Measurements from ENCODE around the gene WDR90.

Gene WDR90

GRCh38 chr16:606656-607307 lies 42.4 kb upstream of the WDR90 start:
- Histone ChIP-seq H3K36me3 (ENCODE audit: insufficient read depth, low read length) (no peaks in the 10 kb centered on the region), H3K9ac (ENCODE audit: low read depth, low read length, poor library complexity, severe bottlenecking) (no peak overlapping the region), H3K4me1 (ENCODE audit: insufficient read depth, low read length, poor library complexity, severe bottlenecking) (no peaks in the 10 kb centered on the region), H3F3A (ENCODE audit: low read depth) (no peaks in the 10 kb centered on the region), H3K79me2 (ENCODE audit: insufficient read depth, low read length) (0 out of 2 replicates have a peak, but pooled peaks cover 2% of the 10 kb centered on the region), H4K20me1 (ENCODE audit: insufficient read depth, low read length, poor library complexity, severe bottlenecking) (no peaks in the 10 kb centered on the region), H3K9me3 (ENCODE audit: insufficient read depth, low read depth, low read length) (no peaks in the 10 kb centered on the region), H3K9me2 (replicated peaks; ENCODE audit: low read depth, low read length) (no peaks in the 10 kb centered on the region), H3K4me3 (ENCODE audit: low read length, poor library complexity, severe bottlenecking) (no peak overlapping the region), H3K27me3 (ENCODE audit: insufficient read depth, low read length, poor library complexity, severe bottlenecking) (no peaks in the 10 kb centered on the region), H3K4me2 (ENCODE audit: low read depth, low read length, poor library complexity, severe bottlenecking) (no peak overlapping the region), H2AFZ (ENCODE audit: low read length) (no peak overlapping the region)
- TF ChIP-seq EZH2phosphoT487 (IDR thresholded peaks at IDR 0.05; ENCODE audit: borderline replicate concordance): no peak
- TF ChIP-seq, protein P1, sequence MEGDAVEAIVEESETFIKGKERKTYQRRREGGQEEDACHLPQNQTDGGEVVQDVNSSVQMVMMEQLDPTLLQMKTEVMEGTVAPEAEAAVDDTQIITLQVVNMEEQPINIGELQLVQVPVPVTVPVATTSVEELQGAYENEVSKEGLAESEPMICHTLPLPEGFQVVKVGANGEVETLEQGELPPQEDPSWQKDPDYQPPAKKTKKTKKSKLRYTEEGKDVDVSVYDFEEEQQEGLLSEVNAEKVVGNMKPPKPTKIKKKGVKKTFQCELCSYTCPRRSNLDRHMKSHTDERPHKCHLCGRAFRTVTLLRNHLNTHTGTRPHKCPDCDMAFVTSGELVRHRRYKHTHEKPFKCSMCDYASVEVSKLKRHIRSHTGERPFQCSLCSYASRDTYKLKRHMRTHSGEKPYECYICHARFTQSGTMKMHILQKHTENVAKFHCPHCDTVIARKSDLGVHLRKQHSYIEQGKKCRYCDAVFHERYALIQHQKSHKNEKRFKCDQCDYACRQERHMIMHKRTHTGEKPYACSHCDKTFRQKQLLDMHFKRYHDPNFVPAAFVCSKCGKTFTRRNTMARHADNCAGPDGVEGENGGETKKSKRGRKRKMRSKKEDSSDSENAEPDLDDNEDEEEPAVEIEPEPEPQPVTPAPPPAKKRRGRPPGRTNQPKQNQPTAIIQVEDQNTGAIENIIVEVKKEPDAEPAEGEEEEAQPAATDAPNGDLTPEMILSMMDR (conservative IDR thresholded peaks at IDR 0.05; ENCODE audit: low read length): no peak

DNA sequence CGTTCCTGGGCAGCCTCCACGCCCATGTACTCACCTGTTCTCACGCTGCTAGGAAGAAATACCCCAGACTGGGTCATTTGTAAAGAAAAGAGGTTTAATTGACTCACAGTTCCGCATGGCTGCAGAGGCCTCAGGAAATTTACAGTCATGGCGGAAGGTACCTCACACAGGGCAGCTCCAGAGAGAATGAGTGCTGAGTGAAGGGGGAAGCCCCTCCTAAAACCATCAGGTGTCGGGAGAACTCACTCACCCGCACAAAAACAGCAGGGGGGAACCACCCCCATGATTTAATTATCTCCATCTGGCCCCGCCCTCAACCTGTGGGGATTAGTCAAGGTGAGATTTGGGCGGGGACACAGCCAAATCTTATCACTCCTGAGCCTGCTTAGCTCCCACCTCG lies 41.1 kb upstream of the WDR90 start:
- no peaks in the 10 kb centered on the region for H3K36me3 ChIP-seq (ENCODE audit: insufficient read depth, low read length)
- H3K4me3 ChIP-seq (ENCODE audit: low read length, poor library complexity, severe bottlenecking): no peak overlapping the region
- H4K20me1 ChIP-seq (ENCODE audit: insufficient read depth, low read length, poor library complexity, severe bottlenecking): no peaks in the 10 kb centered on the region
- H3K27me3 ChIP-seq (ENCODE audit: insufficient read depth, low read length, poor library complexity, severe bottlenecking): no peaks in the 10 kb centered on the region
- no peak overlapping the region for H3K4me2 ChIP-seq (ENCODE audit: low read depth, low read length, poor library complexity, severe bottlenecking)
- H3K9me3 ChIP-seq (ENCODE audit: insufficient read depth, low read depth, low read length): no peaks in the 10 kb centered on the region
- H3K9me2 ChIP-seq (replicated peaks; ENCODE audit: low read depth, low read length): no peaks in the 10 kb centered on the region
- H3K9ac ChIP-seq (ENCODE audit: low read depth, low read length, poor library complexity, severe bottlenecking): no peak overlapping the region
- H3K4me1 ChIP-seq (ENCODE audit: insufficient read depth, low read length, poor library complexity, severe bottlenecking): no peaks in the 10 kb centered on the region
- no peak for TF ChIP-seq EZH2phosphoT487 (IDR thresholded peaks at IDR 0.05; ENCODE audit: borderline replicate concordance)
- TF ChIP-seq, protein P1 (conservative IDR thresholded peaks at IDR 0.05; ENCODE audit: low read length): no peak
- no peak overlapping the region for H2AFZ ChIP-seq (ENCODE audit: low read length)
- no peaks in the 10 kb centered on the region for H3F3A ChIP-seq (ENCODE audit: low read depth)
- 0 out of 2 replicates have a peak, but pooled peaks cover 2% of the 10 kb centered on the region for H3K79me2 ChIP-seq (ENCODE audit: insufficient read depth, low read length)

DNA sequence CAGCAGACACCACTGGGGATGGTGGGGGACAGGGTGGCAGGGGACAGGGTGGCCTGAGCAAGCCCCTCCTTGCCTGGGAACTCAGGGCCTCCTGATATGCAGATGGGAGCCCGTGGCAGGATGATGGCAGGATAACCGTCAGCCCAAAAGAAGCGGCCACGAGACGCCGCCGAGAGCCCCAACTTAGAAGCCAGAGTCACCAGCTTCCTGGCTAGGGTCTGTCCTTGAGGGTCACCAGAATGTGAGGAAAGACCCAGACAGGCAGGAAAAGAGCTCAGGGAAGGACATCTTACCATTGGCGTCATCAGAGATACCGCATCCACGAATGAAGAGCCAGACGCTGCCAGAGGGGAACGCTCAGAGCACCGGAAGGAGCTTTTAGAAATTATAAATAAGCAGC lies 39.8 kb upstream of the WDR90 start:
- no peaks in the 10 kb centered on the region for H3K36me3 ChIP-seq (ENCODE audit: insufficient read depth, low read length)
- H3K9me3 ChIP-seq (ENCODE audit: insufficient read depth, low read depth, low read length): no peaks in the 10 kb centered on the region
- no peaks in the 10 kb centered on the region for H3F3A ChIP-seq (ENCODE audit: low read depth)
- H3K4me3 ChIP-seq (ENCODE audit: low read length, poor library complexity, severe bottlenecking): no peak overlapping the region
- H3K4me2 ChIP-seq (ENCODE audit: low read depth, low read length, poor library complexity, severe bottlenecking): no peak overlapping the region
- H3K27me3 ChIP-seq (ENCODE audit: insufficient read depth, low read length, poor library complexity, severe bottlenecking): no peaks in the 10 kb centered on the region
- H3K9ac ChIP-seq (ENCODE audit: low read depth, low read length, poor library complexity, severe bottlenecking): no peak overlapping the region
- no peaks in the 10 kb centered on the region for H3K9me2 ChIP-seq (replicated peaks; ENCODE audit: low read depth, low read length)
- H2AFZ ChIP-seq (ENCODE audit: low read length): no peak overlapping the region
- 0 out of 2 replicates have a peak, but pooled peaks cover 2% of the 10 kb centered on the region for H3K79me2 ChIP-seq (ENCODE audit: insufficient read depth, low read length)
- no peaks in the 10 kb centered on the region for H4K20me1 ChIP-seq (ENCODE audit: insufficient read depth, low read length, poor library complexity, severe bottlenecking)
- no peaks in the 10 kb centered on the region for H3K4me1 ChIP-seq (ENCODE audit: insufficient read depth, low read length, poor library complexity, severe bottlenecking)
- no peak for TF ChIP-seq EZH2phosphoT487 (IDR thresholded peaks at IDR 0.05; ENCODE audit: borderline replicate concordance)
- TF ChIP-seq, protein P1 (conservative IDR thresholded peaks at IDR 0.05; ENCODE audit: low read length): no peak
